Activated T-helper 17 cell treated with anti-CD3 and anti-CD28 coated beads, Interleukin-2, amount 50 U/mL, for 72 hours (primary cell): ENCODE measurements around the gene TMEM165. TPM values are rescaled to one million over a fixed set of nuclear protein-coding genes. Genes with fewer than 3 reads are reported as not detected.
"Not testable (repeated sequence)": the region's sequence is repeated elsewhere in the genome, so short reads cannot be mapped to it uniquely, and the experiment has no call there.

Source experiments
- ATAC-seq: fragments of 150-1000 bp; cut with Tn5 transposase; replicated peaks from 2 replicates; pipeline ENCODE4 v1.10.0; 2021; ENCODE audit warnings: mild to moderate bottlenecking, moderate library complexity
- H3K27ac Mint-ChIP-seq: one replicate; pipeline ENCODE4 v1.8.0; 2022; ENCODE audit warnings: mixed read lengths
- H3K27me3 Mint-ChIP-seq: one replicate; pipeline ENCODE4 v1.8.0; 2022; ENCODE audit warnings: mixed read lengths
- H3K36me3 Mint-ChIP-seq: one replicate; pipeline ENCODE4 v1.8.0; 2022; ENCODE audit warnings: low read depth, mild to moderate bottlenecking, mixed read lengths
- H3K4me1 Mint-ChIP-seq: one replicate; pipeline ENCODE4 v1.8.0; 2022; ENCODE audit warnings: mixed read lengths
- H3K4me3 Mint-ChIP-seq: one replicate; pipeline ENCODE4 v1.8.0; 2022; ENCODE audit warnings: mild to moderate bottlenecking, mixed read lengths
- H3K9me3 Mint-ChIP-seq: one replicate; pipeline ENCODE4 v1.8.0; 2022; ENCODE audit warnings: mixed read lengths
- total RNA-seq, 2 donors: library from RNA; stranded (reverse); gene quantifications; one replicate each; pipeline ENCODE4 v1.2.3, GENCODE V29; 2022

Gene TMEM165, protein sequence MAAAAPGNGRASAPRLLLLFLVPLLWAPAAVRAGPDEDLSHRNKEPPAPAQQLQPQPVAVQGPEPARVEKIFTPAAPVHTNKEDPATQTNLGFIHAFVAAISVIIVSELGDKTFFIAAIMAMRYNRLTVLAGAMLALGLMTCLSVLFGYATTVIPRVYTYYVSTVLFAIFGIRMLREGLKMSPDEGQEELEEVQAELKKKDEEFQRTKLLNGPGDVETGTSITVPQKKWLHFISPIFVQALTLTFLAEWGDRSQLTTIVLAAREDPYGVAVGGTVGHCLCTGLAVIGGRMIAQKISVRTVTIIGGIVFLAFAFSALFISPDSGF
- 10 to 100 TPM; 60.5 to 81.9 TPM for total RNA-seq

DNA sequence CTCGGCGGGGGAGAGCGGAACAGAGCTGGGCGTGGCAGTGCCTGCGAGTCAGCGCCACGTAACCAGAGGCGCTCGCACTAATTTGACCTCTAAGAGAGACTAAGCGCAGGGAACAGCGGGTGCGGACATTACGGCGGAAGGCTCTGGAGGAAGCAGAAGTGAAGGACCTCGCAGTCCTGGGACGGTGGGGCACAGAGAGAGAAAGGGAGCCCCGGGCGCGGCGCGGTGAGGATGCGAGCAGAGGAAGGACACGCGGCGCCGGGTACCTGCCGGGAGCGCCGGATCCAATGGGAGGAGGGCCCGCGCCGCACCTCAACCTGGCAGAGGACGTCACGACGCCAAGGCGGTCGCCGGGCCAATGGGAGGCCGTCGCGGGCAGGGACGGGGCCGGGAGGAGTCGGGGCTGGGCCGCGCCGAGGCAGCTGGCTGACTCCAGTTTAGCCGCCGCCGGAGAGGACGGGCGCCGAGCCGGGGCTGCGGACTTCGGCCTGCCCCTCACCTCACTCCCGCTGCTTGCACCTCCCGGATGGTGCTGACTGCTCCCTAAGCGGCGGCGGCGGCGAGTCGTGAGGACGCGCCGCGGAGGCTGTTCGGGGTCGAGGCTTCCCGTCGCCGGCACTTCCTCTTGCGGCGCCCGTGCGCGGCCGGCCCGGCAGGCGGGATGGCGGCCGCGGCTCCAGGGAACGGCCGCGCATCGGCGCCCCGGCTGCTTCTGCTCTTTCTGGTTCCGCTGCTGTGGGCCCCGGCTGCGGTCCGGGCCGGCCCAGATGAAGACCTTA lies at the start of gene TMEM165:
TMEM165 (plus strand) TSS at position 429 of the 779 bp plus-strand sequence; CDS start at position 662, 233 bp downstream.
- H3K9me3 Mint-ChIP-seq = no peaks in the 10 kb centered on the region
- peak within 1 kb of the TSS; percentile 93 for H3K4me3 Mint-ChIP-seq
- peak; percentile 98 for ATAC-seq
- no peaks in the 10 kb centered on the region for H3K27me3 Mint-ChIP-seq
- peak within 1 kb of the TSS; percentile 93 for H3K27ac Mint-ChIP-seq
- H3K4me1 Mint-ChIP-seq = peaks cover 30% of the 10 kb centered on the region
- peaks cover 47% of the 10 kb centered on the region for H3K36me3 Mint-ChIP-seq

GRCh38 chr4:55345980-55346850 lies 49.5 kb upstream of the TMEM165 start, which contains the start of gene SRD5A3:
TSS of gene SRD5A3 (plus strand) at chr4:55346242. CDS start at chr4:55346337, 95 bp downstream.
- H3K27ac Mint-ChIP-seq = peak within 1 kb of the TSS; percentile 54
- H3K36me3 Mint-ChIP-seq = no peaks in the 10 kb centered on the region
- peak within 1 kb of the TSS; percentile 76 for H3K4me3 Mint-ChIP-seq
- no peaks in the 10 kb centered on the region for H3K4me1 Mint-ChIP-seq
- no peaks in the 10 kb centered on the region for H3K27me3 Mint-ChIP-seq
- no peaks in the 10 kb centered on the region for H3K9me3 Mint-ChIP-seq
- ATAC-seq = peak; percentile 94

GRCh38 chr4:55346851-55347255 lies 48.9 kb upstream of the TMEM165 start:
- Mint-ChIP-seq H3K36me3 (no peaks in the 10 kb centered on the region), H3K9me3 (no peaks in the 10 kb centered on the region)
- ATAC-seq = no peak

DNA sequence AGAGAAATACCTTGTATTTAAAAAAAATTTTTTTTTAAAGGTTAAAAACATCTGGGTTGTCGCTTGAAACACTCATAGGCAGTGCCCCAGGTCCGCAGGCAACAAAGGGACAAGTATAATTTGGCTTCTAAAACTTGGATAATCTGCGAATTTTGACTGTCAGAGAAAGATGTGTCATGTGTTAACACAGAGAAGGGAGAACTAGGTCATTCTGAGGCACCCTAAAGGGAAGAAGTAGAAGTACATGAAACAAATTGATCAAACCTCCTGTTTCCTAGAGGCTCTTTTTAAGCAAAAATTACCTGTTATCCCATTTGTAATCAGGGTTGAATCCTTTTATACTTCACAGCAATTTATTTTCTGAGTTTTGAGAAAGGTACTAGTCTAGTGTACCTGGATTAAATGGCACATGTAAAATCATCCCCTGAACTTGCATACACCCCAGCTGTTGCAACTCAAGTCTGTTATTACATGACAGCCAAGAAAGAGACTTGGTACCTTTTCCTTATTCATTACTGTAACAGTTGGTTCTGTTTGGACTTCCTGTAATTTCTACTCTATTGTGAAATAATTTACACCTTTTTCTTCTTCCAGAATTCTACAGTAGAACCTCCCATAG lies 48.0 kb upstream of the TMEM165 start:
- H3K36me3 Mint-ChIP-seq = no peaks in the 10 kb centered on the region
- no peaks in the 10 kb centered on the region for H3K9me3 Mint-ChIP-seq
- no peak for ATAC-seq
- H3K4me3 Mint-ChIP-seq = peak overlapping the region; percentile 76
- H3K4me1 Mint-ChIP-seq = no peaks in the 10 kb centered on the region
- peak overlapping the region; percentile 54 for H3K27ac Mint-ChIP-seq
- no peaks in the 10 kb centered on the region for H3K27me3 Mint-ChIP-seq

More at GRCh38 chr4:55346851-55347255, 48.9 kb upstream of the TMEM165 start:
- no peaks in the 10 kb centered on the region for H3K27me3 Mint-ChIP-seq
- peak overlapping the region; percentile 76 for H3K4me3 Mint-ChIP-seq
- peak overlapping the region; percentile 54 for H3K27ac Mint-ChIP-seq
- no peaks in the 10 kb centered on the region for H3K4me1 Mint-ChIP-seq

DNA sequence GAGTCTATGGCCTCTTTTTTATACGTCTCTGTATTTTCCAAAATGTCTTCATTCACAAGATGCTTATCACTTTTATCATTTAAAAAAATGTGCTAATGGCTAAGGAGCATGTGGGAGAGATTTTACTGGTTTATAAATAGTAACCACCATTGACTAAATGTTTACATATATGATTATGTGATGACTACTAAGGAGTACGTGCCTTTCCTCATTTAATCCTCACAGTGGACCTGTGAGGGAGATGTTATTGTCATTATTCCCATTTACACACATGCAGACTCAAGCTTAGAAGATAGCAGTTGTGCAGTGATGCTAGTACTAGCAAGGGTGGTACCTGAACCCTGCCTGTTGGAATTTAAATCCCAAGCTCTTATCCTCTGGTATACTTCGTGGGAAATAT lies 47.3 kb upstream of the TMEM165 start:
- ATAC-seq = no peak
- Mint-ChIP-seq H3K27ac (peak overlapping the region; percentile 54), H3K36me3 (no peaks in the 10 kb centered on the region), H3K4me1 (no peaks in the 10 kb centered on the region), H3K9me3 (no peaks in the 10 kb centered on the region), H3K4me3 (peak overlapping the region; percentile 76), H3K27me3 (no peaks in the 10 kb centered on the region)

- not testable (repeated sequence) for H3K27me3 Mint-ChIP-seq, H3K36me3 Mint-ChIP-seq, H3K4me1 Mint-ChIP-seq, H3K9me3 Mint-ChIP-seq, H3K27ac Mint-ChIP-seq, H3K4me3 Mint-ChIP-seq, ATAC-seq
Measured at GRCh38 chr4:55350870-55351269, 44.9 kb upstream of the TMEM165 start.

DNA sequence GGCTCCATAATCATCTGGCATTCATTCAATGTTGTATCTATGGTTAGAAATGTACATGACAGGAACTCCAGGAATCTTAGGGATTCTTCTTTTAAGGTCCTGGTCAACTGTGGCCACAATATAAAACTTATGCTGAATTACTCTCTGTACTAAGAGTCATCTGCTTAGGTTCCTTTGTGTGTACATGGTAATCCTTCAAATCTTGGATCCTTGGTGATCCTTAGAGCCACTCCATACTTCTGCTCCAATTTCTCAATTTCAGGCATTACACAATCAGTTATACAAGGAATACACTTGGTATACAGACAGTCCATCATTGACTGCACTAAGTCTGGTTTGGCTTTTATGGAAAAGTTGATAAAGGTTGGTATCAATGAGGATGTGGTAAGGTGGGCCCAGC lies 43.9 kb upstream of the TMEM165 start:
- Mint-ChIP-seq H3K27ac (no peak overlapping the region), H3K27me3 (no peaks in the 10 kb centered on the region), H3K4me3 (no peak overlapping the region), H3K9me3 (no peaks in the 10 kb centered on the region), H3K36me3 (no peaks in the 10 kb centered on the region), H3K4me1 (no peaks in the 10 kb centered on the region)
- ATAC-seq = no peak

DNA sequence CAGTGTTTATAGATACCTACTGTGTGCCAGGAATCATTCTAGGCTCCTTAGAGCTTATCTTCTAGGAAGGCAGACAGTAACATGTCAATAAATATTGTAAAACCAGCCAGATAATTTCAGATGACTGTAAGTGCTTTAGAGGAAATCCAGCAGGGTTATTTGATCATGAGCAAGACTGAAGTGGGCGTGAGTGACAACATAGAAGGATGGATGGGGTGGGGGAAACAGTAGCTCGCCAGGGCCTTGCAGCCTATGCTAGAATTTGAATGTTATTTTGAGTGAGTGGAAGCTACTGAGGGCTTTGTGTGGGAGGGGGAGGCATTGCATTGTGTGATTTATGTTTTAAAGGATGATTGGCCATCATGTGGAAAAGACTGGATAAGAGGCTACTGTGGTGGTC lies 43.0 kb upstream of the TMEM165 start:
- ATAC-seq = no peak
- Mint-ChIP-seq H3K36me3 (no peaks in the 10 kb centered on the region), H3K27ac (no peak overlapping the region), H3K4me3 (no peak overlapping the region), H3K27me3 (no peaks in the 10 kb centered on the region), H3K4me1 (no peaks in the 10 kb centered on the region), H3K9me3 (no peaks in the 10 kb centered on the region)

DNA sequence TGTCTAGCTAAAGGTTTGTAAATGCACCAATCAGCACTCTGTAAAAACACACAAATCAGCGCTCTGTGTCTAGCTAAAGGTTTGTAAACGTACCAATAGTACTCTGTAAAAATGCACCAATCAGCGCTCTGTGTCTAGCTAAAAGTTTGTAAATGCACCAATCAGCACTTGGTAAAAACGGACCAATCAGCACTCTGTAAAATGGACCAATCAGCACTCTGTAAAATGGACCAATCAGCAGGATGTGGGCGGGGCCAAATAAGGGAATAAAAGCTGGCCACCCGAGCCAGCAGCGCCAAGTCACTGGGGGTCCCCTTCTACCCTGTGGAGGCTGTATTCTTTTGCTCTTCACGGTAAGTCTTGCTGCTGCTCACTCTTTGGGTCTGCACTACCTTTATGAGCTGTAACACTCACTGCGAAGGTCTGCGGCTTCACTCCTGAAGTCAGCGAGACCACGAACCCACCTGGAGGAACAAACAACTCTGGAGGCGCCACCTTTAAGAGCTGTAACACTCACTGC lies 42.5 kb upstream of the TMEM165 start:
- not testable (repeated sequence) for ATAC-seq, H3K9me3 Mint-ChIP-seq, H3K27me3 Mint-ChIP-seq, H3K36me3 Mint-ChIP-seq, H3K27ac Mint-ChIP-seq, H3K4me3 Mint-ChIP-seq, H3K4me1 Mint-ChIP-seq

DNA sequence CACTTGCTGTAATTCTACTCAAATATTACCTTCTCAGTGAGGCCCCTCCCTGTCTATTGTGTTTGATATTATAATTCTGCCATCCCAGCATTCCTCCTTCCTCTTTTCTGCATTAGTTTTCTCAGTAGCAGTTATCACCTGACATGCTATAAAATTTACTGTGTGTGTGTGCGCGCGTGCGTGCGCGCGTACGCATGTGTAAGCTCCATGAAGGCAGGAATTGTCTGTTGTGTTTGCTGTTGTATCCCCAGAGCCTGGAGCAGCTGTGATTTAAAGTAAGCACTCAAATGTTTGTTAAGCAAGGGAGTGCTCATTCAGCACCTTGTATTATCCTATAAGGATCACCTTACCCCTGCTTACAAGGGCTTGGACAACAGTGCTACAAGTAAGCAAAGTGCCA lies 41.1 kb upstream of the TMEM165 start:
- H3K36me3 Mint-ChIP-seq = no peaks in the 10 kb centered on the region
- no peak for ATAC-seq
- no peaks in the 10 kb centered on the region for H3K27me3 Mint-ChIP-seq
- no peaks in the 10 kb centered on the region for H3K9me3 Mint-ChIP-seq
- no peak overlapping the region for H3K4me3 Mint-ChIP-seq
- H3K4me1 Mint-ChIP-seq = peaks cover 5% of the 10 kb centered on the region
- no peak overlapping the region for H3K27ac Mint-ChIP-seq

DNA sequence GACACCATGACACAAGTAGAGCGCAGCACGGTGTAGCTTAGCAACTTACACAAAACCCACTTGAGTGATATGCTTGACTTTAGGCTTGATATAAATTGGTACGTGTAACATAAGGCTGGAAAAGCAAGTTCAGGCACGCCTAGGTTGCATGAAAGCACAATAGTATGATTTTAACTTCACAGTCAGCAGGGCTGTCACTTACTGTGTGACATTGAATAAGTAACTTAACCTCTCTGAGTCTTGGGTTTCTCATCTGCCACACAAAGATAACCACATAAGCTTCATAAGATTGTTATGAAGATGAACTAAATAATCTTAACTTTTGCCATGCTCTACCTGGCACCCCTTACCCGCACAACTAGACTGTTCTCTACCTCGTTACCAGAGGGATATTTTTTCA lies 40.2 kb upstream of the TMEM165 start:
- H3K27ac Mint-ChIP-seq = no peak overlapping the region
- H3K36me3 Mint-ChIP-seq = no peaks in the 10 kb centered on the region
- H3K27me3 Mint-ChIP-seq = no peaks in the 10 kb centered on the region
- H3K9me3 Mint-ChIP-seq = no peaks in the 10 kb centered on the region
- no peak overlapping the region for H3K4me3 Mint-ChIP-seq
- H3K4me1 Mint-ChIP-seq = peaks cover 5% of the 10 kb centered on the region
- ATAC-seq = no peak

- Mint-ChIP-seq H3K27me3 (no peaks in the 10 kb centered on the region), H3K9me3 (no peaks in the 10 kb centered on the region)
- no peak for ATAC-seq
Measured at GRCh38 chr4:55356991-55357461, 38.7 kb upstream of the TMEM165 start.

GRCh38 chr4:55358246-55358645 lies 37.5 kb upstream of the TMEM165 start:
- Mint-ChIP-seq H3K27ac (peak overlapping the region; percentile 58), H3K27me3 (no peaks in the 10 kb centered on the region), H3K9me3 (no peaks in the 10 kb centered on the region), H3K4me3 (peak overlapping the region; percentile 55), H3K4me1 (peaks cover 5% of the 10 kb centered on the region), H3K36me3 (no peaks in the 10 kb centered on the region)
- ATAC-seq = no peak

More at GRCh38 chr4:55356991-55357461, 38.7 kb upstream of the TMEM165 start:
- Mint-ChIP-seq H3K27ac (no peak overlapping the region), H3K36me3 (no peaks in the 10 kb centered on the region), H3K4me3 (no peak overlapping the region), H3K4me1 (peaks cover 5% of the 10 kb centered on the region)
